AG04450 (cell line): Measurements from ENCODE around the gene SOWAHA. TPM values are rescaled to one million over a fixed set of nuclear protein-coding genes. Genes with fewer than 3 reads are reported as not detected.

Source experiments
- CTCF ChIA-PET: fragments of 300-600, 350-600 bp; formaldehyde crosslinking; extraction: SDS; loops from one replicate; lab custom pipeline; 2022; ENCODE audit warnings: antibody characterized with exemption, inconsistent platforms; lab: Charles Lee
- POLR2A ChIA-PET: fragments of 350-600 bp; formaldehyde crosslinking; extraction: SDS; loops from one replicate; lab custom pipeline; 2021; ENCODE audit warnings: antibody characterized with exemption, inconsistent platforms; lab: Yijun Ruan, JAX
- DNase-seq: peaks from one replicate; pipeline ENCODE4 v3.0.0-alpha.2; 2011; ENCODE audit warnings: low read depth, low spot score
- H3K27ac ChIP-seq: one replicate; pipeline ENCODE4 v1.5.1; 2012; ENCODE audit warnings: low read depth, low read length, control low read depth
- H3K27me3 ChIP-seq: one replicate; pipeline ENCODE4 v1.6.0; 2012; ENCODE audit warnings: low read length; ENCODE audit not compliant: control insufficient read depth, insufficient read depth
- H3K4me3 ChIP-seq: 2 replicates; pipeline ENCODE4 v1.5.1; 2011; ENCODE audit warnings: mild to moderate bottlenecking, low read depth, low read length, control low read depth
- H3K9me3 ChIP-seq: 2 replicates; pipeline ENCODE4 v1.5.1; 2012; ENCODE audit warnings: low read length; ENCODE audit not compliant: control insufficient read depth, insufficient read depth
- CTCF ChIP-seq: IDR thresholded peaks from 2 replicates; pipeline ENCODE4 v1.5.1; 2011; ENCODE audit warnings: low read depth, low read length, control low read depth, inconsistent platforms
- polyA plus RNA-seq: library from polyadenylated mRNA; depleted of rRNA; stranded (reverse); fragments of >200 nt; gene quantifications from 2 replicates; pipeline ENCODE4 v1.2.3, GENCODE V29; 2011

Gene SOWAHA
- polyA plus RNA-seq, 1 experiment, result not detected

DNA sequence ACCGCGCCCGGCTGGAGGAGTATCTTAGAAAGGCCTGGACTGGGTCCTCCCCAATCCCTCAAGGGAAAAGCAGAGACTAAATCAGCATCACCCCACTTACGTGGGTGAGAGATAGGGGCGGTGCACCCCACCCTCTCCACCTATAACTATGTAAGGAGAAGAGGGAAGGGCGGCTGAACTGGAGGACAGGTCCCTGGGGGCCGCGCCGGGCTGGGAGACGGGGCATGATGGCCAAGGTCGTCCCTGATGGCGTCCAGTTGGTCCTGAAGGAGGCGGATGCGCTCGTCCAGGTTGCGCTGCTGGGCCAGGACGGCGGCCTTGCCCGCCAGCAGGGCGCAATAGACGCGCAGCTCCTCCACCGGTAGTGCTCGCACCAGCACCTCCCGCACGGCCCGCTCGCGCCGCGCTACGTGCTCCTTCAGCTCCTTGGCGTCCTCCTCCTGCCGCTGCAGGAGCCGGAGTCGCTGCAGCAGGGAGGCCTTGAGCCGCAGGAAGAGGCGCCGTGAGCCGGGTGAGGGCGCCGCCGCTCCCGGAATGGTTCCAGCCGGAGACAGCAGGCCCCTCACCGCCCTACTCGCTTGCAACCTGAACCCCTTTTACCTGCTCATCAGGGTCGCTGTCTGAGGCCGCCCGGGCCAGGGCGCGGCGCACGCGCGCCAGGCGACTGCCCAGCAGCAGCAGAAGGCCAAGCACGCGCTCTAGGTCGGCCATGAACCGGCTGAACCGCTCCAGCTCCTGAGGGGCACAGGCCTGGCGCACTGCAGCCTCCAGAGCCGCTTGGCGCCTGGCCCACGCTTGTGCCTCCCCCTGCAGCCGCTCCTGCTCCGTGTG is 9.8 kb downstream of the SOWAHA start:
- no peak for DNase-seq
- Histone ChIP-seq H3K27ac (no peak overlapping the region), H3K9me3 (no peaks in the 10 kb centered on the region), H3K27me3 (no peaks in the 10 kb centered on the region), H3K4me3 (no peak overlapping the region)
- POLR2A ChIA-PET, result no interaction called here
- CTCF ChIA-PET, result interaction anchor here (0.6 to 8.2 kb wide), 5 partner anchors 28 to 276 kb away, joined by 3 to 147 read pairs (median 5); no protein-coding TSS in a partner anchor
- TF ChIP-seq CTCF, result no peak

- DNase-seq, result no peak
- Histone ChIP-seq H3K9me3 (no peaks in the 10 kb centered on the region), H3K27ac (no peak overlapping the region), H3K4me3 (no peak overlapping the region), H3K27me3 (no peaks in the 10 kb centered on the region)
- CTCF ChIA-PET, result interaction anchor here (0.8 to 8.2 kb wide), 3 partner anchors 59 to 277 kb away, joined by 5 to 147 read pairs (median 5); no protein-coding TSS in a partner anchor
- POLR2A ChIA-PET, result no interaction called here
- no peak for TF ChIP-seq CTCF
Observed at GRCh38 chr5:132823481-132824050, 10.5 kb downstream of the SOWAHA start.

DNA sequence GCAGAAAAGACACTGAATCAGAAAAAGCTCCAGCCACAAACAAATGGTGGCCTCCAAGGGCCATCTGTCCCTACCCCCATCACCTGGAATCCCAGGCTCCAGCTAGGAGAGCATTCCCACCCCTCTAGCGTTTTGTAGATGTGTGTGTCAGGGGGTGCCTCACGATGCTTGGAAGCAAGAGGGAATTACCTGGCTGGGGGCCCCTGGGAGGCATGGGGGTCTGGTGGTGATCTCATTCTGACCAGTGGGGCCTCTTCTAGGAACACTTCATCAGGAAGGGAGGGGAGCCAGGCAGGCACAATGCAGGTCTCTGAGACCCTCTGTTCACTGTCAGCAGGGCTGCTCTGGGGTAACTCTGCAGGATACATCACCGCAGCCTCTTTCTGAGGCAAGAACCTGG is 11.3 kb downstream of the SOWAHA start:
- Histone ChIP-seq H3K27ac (no peak overlapping the region), H3K27me3 (no peaks in the 10 kb centered on the region), H3K4me3 (no peak overlapping the region), H3K9me3 (no peaks in the 10 kb centered on the region)
- ChIA-PET CTCF (interaction anchor here (8.2 kb wide), 1 partner anchor 71 kb away, joined by 147 read pairs; no protein-coding TSS in a partner anchor), POLR2A (no interaction called here)
- no peak for TF ChIP-seq CTCF
- no peak for DNase-seq

- CTCF ChIA-PET, result no interaction called here
- H3K4me3 ChIP-seq, result no peak overlapping the region
- H3K9me3 ChIP-seq, result no peaks in the 10 kb centered on the region
- no peak overlapping the region for H3K27ac ChIP-seq
- DNase-seq, result no peak
- POLR2A ChIA-PET, result no interaction called here
- H3K27me3 ChIP-seq, result no peaks in the 10 kb centered on the region
- no peak for TF ChIP-seq CTCF
Observed at GRCh38 chr5:132825033-132825833, 12.1 kb downstream of the SOWAHA start.
